GM15510 (cell line): Measurements from ENCODE around the gene MRPS6.

ENCODE experiments used
- POLR2A ChIP-seq: IDR thresholded peaks from 3 replicates; pipeline ENCODE4 v1.6.1; 2011; ENCODE audit warnings: borderline replicate concordance; ENCODE audit not compliant: insufficient read length; ENCODE audit errors: extremely low read depth

The MRPS6 gene

DNA sequence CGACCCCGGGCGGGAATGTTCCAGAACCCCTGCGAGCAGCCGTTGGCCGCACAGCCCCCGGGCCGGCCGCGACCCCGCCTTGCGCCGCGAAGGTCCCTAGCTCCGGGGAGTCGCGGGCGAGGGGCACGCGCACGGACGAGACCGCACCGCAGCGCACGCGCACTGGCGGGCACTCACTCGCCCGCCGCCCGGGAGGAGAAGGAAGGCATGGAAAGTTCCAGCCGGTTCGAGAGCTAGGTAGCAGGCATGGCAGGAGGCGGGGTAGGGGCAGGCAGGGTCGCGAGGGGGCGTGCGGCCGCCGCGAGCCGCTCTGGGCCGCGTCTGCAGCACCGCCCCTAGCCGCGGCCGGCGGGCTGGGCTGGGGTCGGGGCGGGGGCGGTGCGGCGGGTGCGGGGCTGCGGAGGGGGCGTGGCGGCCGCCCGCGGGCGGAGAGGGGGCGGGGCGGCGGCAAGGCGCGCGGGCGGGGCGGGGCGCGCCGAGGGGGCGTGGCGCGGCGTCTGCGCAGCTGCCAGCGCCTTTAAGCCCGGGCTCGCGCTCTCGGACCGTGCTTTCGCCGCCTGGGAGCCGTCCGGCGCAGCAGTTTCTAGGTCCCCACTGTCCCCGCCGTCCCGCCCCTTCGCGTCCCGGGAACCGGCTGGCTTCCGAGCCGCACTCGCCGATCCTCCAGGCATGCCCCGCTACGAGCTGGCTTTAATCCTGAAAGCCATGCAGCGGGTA lies at the start of gene MRPS6, which contains the start of gene SLC5A3:
MRPS6 (plus strand) TSS at position 547 of the 717 bp plus-strand sequence; CDS start at position 670, 123 bp downstream.
SLC5A3 (plus strand) TSS at position 547 of the 717 bp plus-strand sequence. CDS start 21,621 bp downstream, outside the sequence.
- TF ChIP-seq POLR2A, result peak; percentile 95

DNA sequence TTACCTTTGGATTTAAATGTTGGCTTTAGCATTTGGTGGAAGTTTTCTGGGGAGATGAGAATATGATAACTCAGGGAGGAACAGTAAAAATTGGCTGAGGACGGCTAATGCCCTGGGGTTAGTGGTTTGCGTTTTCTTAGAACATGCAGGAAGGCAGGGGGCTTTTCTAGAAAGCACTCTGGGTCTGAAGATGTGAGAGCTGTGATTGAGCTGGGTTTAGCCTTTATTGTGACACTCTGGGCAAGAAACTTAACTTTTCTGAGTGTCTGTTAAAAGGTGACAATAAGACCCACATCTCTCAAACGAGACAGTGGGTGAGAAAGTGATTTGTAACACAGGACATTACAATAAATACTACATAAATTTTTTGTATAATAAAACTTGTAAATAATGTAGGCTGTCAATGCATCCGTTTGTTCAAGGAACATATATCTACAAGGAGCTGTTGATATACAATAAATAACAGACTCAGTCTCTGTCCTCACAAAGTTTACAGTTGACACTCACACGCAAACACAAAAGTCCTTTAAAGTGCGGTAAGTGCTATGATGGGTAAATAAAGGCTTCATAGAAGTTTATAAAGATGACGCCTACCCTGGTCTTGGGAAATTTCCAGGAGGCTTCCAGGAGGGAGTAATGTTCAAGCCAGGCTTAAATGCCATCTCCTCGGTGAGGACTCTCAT lies 49.5 kb upstream of the MRPS6 start:
- no peak for TF ChIP-seq POLR2A

DNA sequence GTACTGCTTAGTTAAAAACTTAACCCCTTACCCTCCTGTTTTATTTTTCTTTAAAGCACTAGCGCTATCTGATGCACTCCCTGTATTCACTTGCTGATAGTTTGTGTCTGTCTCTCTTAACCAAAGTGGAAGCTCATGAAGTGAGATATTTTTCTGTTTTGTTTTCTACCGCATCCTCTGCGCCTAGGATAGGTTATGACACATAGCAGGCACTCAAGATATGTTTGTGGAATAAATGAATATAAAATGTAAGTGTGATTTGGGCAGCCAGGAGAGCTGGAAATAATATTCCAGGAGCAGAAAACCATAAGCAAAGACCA lies 49.0 kb upstream of the MRPS6 start:
- TF ChIP-seq POLR2A, result no peak

DNA sequence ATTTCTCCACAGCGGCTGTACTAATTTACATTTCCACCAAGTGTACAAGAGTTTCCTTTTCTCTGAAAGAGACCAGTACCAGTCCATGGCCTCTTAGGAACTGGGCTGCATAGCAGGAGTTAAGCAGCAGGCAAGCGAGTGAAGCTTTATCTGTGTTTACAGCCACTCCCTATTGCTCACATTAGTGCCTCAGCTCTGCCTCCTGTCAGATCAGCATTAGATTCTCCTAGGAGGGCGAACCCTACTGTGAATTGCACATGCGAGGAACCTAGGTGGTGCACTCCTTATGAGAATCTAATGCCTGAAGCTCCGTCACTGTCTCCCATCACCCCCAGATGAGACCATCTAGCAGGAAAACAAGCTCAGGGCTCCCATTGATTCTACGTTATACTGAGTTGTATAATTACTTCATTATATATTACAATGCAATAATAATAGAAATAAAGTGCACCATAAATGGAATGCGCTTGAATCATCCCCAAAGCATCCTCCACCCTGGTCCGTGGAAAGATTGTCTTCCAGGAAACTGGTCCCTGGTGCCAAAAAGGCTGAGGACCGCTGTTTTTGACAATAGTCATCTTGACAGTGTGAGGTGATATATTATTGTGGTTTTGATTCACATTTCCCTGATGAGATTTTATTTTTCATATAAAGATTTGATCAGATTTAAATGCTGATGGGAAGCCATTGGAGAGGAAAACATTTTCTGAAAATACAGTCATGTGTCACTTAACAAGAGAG lies 45.5 kb upstream of the MRPS6 start:
- TF ChIP-seq POLR2A, result no peak

DNA sequence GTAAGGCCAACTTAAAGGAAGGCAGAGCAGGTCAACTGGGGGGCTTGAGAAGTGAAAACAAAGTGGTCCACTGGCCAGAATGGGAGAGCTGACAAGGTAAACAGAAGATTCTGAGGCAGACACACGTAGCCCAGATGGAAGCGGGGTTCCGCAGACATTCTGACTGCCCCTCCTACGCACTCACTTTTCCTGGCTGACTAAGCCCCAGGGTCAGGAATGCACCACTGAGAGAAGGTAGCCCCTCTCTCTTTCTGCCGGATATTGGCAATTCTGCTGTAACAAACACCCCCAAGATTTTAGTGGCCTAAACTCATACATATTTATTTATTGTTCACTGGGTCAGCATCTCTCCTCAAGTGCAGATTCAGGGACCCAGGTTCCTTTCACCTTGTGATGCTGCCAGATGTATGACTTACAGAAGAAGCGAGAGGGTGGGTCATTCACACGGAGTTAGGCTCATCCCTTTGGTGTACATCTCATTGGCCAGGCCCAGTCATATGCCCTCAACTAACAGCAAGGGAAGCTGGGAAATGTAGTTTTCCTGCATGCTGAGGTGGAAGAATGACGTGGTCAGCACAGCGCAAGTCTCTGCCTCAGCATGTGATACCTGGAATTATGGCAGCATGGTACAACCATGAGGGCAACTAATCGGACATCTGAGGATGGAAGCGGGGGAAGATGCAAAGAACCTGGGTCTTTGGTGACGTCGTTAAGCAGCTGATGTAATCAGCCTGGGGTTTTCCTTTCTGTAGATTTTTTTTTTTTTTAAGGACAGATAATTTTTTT lies 43.4 kb upstream of the MRPS6 start:
- TF ChIP-seq POLR2A, result no peak

DNA sequence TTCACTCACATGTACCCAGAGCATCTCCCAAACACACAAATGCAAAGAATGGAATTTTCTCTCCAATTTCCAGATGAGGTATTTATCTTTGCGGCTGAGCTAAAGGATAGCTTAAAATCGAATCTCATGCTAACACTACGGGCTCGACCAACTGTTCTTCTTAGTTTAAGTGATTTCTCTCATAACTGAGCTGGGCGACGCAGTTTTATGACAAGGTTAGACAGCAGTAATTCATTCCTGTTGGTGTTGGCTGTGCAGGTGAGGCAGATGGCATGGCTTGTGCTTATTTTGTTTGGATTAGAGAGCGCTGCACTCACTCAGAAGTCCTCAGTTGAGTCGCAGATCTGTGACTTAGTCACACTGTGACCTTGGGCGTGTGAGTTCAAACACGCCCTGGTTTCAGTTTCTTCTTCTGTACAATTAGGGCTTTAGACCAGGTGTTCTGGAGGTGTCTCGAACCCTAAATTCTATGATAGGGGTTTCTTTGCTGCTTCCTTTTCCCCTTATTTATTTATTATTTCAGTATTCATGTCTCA lies 41.5 kb upstream of the MRPS6 start:
- no peak for TF ChIP-seq POLR2A

DNA sequence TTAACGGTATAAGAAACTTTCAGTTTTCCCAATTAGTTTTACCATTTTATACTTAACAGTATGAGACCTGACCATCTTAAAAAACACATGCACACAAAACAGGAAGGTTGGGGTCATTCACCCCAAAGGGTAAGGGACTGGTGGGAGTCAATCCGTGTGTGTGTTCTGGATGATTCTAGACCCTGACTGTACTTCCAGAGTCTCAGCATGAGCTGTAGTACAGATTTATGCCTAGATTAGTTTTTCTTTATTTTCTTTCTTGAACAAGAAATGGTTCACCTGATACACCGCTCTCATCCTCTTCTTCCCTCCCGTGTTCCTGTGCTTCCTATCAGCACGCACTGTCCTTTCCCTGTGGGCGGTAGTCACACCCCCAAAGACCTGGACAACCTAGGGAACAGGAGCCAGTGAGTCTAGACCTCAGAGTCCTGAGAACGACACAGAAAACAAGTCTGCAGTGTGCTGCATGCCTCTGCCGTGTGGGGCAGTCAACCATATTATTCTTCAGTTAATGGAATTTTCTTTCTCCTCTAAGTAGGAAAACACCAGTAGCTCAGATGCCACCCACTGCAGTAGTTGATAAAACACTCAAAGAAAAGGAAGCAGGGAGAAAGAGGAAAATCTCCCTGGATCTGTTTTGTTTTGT lies 38.9 kb upstream of the MRPS6 start:
- no peak for TF ChIP-seq POLR2A

DNA sequence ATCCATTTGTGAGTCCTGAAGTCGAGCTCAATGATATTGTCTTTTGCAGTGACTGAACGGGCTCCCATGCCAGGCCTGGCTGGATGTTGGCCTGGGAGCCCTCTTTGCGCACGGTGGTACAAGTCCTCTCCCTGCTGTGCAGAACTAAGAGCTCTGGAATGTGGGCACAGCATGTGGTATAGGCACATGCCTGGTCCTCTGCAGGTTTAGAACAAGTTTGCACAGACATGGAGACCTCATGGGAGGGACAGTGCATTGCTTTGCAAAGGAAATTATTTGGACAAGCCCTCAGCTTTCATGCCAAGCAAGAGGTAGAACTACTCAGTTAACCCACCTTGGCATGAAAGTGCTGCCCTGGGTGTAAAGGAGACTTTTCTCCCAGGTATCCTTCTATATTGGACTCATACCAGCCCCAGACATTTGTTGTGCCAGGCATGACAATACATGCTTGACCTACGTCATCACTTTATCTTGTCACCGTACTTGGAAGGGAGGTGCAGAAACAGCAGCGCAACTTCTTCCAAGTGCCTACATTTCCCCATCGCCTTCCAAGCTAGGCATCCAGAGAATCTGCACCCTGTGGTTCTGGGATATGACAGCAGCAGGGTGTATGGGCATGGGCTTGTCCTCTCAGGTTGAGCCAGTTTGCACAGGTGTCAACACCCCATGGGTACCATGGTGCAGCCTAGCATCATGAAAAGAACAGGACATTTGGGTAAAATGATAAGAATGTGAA lies 37.6 kb upstream of the MRPS6 start:
- no peak for TF ChIP-seq POLR2A

DNA sequence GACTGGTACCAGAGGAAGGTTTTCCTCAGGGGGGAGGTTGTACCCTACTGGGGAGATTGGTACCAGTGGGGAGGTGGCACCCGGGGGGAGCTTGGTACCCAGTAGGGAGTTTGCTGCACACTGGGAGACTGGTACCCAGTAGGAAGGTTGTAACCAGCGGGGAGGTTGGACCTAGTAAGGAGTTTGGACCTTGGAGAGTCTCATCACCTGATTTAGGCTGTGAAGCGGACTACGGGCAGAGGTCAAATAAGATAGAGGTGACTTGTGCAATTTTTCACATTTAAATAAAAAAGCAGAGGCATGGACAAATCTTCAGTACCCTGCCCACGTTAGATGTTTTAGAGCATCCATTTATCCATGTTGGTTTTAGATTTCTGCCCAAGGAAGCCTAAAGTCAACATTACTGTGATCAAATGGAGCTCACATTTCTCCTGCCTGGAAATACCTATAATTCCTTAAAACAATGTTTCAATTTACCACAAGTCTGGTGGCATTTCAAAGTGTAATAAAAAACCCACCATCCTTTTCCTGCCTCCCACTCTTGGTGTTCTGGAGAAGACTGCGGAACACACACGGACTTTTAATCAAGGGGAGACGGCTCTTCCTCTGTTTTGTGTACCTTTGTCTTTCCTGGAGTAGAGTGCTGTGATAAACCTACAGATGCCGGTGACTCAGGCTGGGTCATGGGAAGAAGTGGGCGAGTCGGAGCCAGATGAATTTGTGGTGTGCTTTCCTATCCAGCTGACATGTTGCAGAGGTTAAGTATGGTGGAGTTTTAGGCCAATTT lies 36.2 kb upstream of the MRPS6 start:
- no peak for TF ChIP-seq POLR2A

DNA sequence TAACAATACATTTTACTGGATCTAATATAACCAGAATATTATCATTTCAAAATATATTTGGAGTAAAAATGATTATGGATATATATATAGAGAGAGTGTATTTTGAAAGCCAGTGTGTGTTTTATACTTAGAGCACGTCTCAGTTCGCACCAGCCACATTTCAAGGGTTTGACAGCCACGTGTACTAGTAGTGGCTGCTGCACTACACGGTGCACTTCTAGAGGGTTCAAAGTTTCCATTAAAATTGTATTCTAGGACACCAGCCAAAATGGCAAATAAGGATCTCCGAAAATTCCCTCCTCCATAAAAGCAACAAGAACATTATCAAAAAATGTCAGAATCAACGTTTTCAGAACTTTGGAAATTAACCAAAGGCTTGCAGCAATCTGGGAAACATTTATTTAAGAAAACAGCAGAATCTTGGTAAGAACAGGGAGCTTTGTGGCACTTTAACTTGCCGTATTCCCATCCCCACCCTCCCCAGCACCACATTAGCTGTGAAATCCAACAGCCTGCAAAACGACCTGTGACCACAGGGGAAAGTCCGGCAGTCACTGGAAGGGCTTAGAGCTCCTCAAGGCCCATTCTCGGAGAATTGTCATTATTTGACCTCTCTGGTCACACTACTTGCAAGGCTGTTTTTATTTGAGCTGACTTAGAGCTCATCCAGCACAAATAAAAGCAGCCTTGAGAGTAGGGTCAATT lies 33.5 kb upstream of the MRPS6 start:
- no peak for TF ChIP-seq POLR2A

DNA sequence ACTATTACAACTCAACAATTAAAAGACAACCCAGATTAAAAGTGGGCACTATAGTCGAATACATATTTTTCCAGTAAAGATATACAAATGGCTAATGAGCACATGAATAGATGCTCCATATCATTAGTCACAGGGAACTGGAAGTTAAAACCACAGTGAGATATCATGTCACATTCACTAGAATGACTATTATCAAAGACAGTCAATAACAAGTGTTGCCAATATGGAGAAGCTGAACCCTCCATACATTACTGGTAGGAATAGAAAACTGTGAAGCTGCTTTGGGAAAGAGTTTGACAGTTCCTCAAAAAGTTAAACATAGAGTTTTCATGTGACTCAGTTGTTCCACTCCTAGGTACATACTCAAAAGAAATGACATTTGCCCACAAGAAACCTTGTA lies 30.6 kb upstream of the MRPS6 start:
- TF ChIP-seq POLR2A, result no peak

DNA sequence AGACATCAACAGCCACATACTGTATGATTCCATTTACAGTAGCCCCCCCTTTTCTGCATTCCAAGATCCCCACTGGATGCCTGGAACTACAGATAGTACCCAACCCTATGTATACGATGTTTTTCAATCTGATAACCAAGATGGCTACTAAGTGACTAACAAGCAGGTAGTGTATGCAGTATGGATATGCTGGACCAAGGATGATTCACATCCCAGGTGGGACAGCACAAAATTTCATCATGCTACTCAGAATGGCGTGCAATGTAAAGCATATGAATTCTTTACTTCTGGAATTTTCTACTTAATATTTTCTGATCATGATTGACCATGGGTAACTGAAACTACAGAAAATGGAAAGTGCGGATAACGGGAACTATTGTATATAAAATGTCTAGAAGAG lies 30.0 kb upstream of the MRPS6 start:
- no peak for TF ChIP-seq POLR2A
